BJ (cell line): Measurements from ENCODE around the gene NEFH. TPM values are rescaled to one million over a fixed set of nuclear protein-coding genes. Genes with fewer than 3 reads are reported as not detected.

Source experiments
- CTCF ChIA-PET: fragments of 350-600 bp; formaldehyde crosslinking; extraction: SDS; loops from one replicate; lab custom pipeline; 2021; ENCODE audit warnings: antibody characterized with exemption, inconsistent platforms; lab: Yijun Ruan, JAX
- POLR2A ChIA-PET: fragments of 300-600 bp; sonication (Branson Sonifier 250); formaldehyde crosslinking; extraction: SDS; loops from one replicate; lab custom pipeline; 2021; ENCODE audit warnings: antibody characterized with exemption; lab: Charles Lee
- DNase-seq: peaks from one replicate; pipeline ENCODE4 v3.0.0-alpha.2; 2011; ENCODE audit warnings: low read depth
- H3K27me3 ChIP-seq: 2 replicates; pipeline ENCODE4 v1.6.0; 2011; ENCODE audit warnings: low read length; ENCODE audit not compliant: control insufficient read depth, insufficient read depth
- H3K36me3 ChIP-seq: 2 replicates; pipeline ENCODE4 v1.5.1; 2011; ENCODE audit warnings: low read length; ENCODE audit not compliant: control insufficient read depth, insufficient read depth
- H3K4me3 ChIP-seq: 2 replicates; pipeline ENCODE4 v1.5.1; 2011; ENCODE audit warnings: low read depth, mild to moderate bottlenecking, control low read depth, low read length
- CTCF ChIP-seq: IDR thresholded peaks from 2 replicates; pipeline ENCODE4 v1.5.1; 2011; ENCODE audit warnings: low read depth, mild to moderate bottlenecking, control low read depth, inconsistent platforms, low read length, moderate library complexity; ENCODE audit not compliant: insufficient read depth
- polyA plus RNA-seq: library from polyadenylated mRNA; depleted of rRNA; stranded (reverse); fragments of >200 nt; gene quantifications from 2 replicates; pipeline ENCODE4 v1.2.3, GENCODE V29; 2011

Gene NEFH
- polyA plus RNA-seq, 1 experiment: 1.2 TPM

- DNase-seq: no peak
- H3K36me3 ChIP-seq: peaks cover 48% of the 10 kb centered on the region
Observed at GRCh38 chr22:29519996-29520395, 40.0 kb downstream of the NEFH start.

GRCh38 chr22:29520851-29521250, 40.8 kb downstream of the NEFH start:
- no peak for DNase-seq
- Histone ChIP-seq H3K36me3 (peaks cover 52% of the 10 kb centered on the region), H3K27me3 (no peaks in the 10 kb centered on the region), H3K4me3 (no peak overlapping the region)
- no peak for TF ChIP-seq CTCF
- ChIA-PET CTCF (no interaction called here), POLR2A (no interaction called here)

More at GRCh38 chr22:29519996-29520395, 40.0 kb downstream of the NEFH start:
- Histone ChIP-seq H3K4me3 (no peak overlapping the region), H3K27me3 (no peaks in the 10 kb centered on the region)
- POLR2A ChIA-PET: no interaction called here
- CTCF ChIA-PET: no interaction called here
- TF ChIP-seq CTCF: no peak

- ChIA-PET POLR2A (no interaction called here), CTCF (interaction anchor here (0.9 kb wide), 1 partner anchor 18 kb away, joined by 4 read pairs; no protein-coding TSS in a partner anchor)
- no peak for TF ChIP-seq CTCF
- no peak overlapping the region for H3K4me3 ChIP-seq
- no peak for DNase-seq
- peaks cover 50% of the 10 kb centered on the region for H3K36me3 ChIP-seq
- no peaks in the 10 kb centered on the region for H3K27me3 ChIP-seq
Observed at GRCh38 chr22:29521526-29521925, 41.5 kb downstream of the NEFH start.

- ChIA-PET POLR2A (no interaction called here), CTCF (interaction anchor here (0.8 to 2.4 kb wide), 5 partner anchors 12 to 130 kb away, joined by 3 to 9 read pairs (median 5); no protein-coding TSS in a partner anchor)
- no peak for TF ChIP-seq CTCF
- H3K27me3 ChIP-seq: no peaks in the 10 kb centered on the region
- no peak for DNase-seq
- H3K36me3 ChIP-seq: peaks cover 41% of the 10 kb centered on the region
- no peak overlapping the region for H3K4me3 ChIP-seq
Observed at GRCh38 chr22:29523761-29524160, 43.7 kb downstream of the NEFH start.

- POLR2A ChIA-PET: no interaction called here
- peak; percentile 52 for TF ChIP-seq CTCF
- CTCF ChIA-PET: interaction anchor here (0.6 to 2.4 kb wide), 7 partner anchors 9 to 131 kb away, joined by 3 to 9 read pairs (median 5); no protein-coding TSS in a partner anchor
- Histone ChIP-seq H3K27me3 (no peaks in the 10 kb centered on the region), H3K36me3 (peaks cover 39% of the 10 kb centered on the region), H3K4me3 (no peak overlapping the region)
- DNase-seq: no peak
Observed at GRCh38 chr22:29524442-29525191, 44.6 kb downstream of the NEFH start.
